Glomerular endothelial cell (primary cell): Measurements from ENCODE around the gene LINGO4. TPM values are rescaled to one million over a fixed set of nuclear protein-coding genes. Genes with fewer than 3 reads are reported as not detected.

Source experiments
- DNase-seq: peaks from one replicate; pipeline ENCODE4 v3.0.0-alpha.2; 2011; ENCODE audit warnings: low read depth, low spot score; ENCODE audit errors: extremely low read depth
- total RNA-seq: library from RNA; depleted of rRNA; stranded (reverse); fragments of >200 nt; gene quantifications from 2 replicates; pipeline ENCODE4 v1.2.3, GENCODE V29; 2015

The LINGO4 gene
- not detected in 2 replicates for total RNA-seq

DNA sequence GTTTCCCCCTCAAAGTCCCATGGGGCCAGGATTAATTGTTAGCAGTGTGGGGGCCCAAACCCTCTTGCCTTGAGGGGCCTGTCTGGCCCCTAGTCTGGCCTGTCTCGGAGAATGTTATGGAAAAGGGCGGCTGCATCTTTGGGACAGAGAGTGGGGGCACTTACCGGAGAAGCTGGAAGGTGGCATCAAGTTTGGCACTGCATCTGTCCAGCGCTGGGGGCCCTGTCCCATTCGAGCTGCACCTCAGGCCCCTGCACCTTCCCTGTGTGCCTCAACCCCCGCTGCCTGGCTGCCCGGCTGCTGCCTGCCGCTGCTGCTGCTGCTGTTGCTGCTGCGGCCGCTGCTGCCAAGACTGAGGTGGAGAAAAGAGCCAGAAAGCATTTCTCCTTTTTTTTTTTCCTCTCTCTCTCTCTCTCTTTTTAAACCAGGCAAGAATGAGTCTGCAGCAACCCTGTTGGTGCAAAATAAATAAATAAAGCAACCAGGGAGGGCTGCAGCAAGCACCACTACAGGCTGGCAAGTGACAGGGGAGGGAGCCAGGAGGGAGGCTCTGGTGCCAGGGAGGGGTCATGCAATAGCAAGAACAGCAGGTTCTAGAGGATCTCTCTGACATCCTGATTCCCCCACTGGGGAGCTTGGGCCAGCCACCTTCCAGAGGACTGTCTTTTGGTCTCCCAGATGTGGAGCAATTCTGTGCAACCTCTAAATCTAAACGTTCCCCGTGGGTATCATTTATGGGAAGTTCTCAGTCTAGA, at the start of gene LINGO4:
Gene LINGO4 (minus strand): TSS at position 354 of the 755 bp plus-strand sequence. CDS start 2,715 bp downstream, outside the sequence.
- no peak for DNase-seq

DNA sequence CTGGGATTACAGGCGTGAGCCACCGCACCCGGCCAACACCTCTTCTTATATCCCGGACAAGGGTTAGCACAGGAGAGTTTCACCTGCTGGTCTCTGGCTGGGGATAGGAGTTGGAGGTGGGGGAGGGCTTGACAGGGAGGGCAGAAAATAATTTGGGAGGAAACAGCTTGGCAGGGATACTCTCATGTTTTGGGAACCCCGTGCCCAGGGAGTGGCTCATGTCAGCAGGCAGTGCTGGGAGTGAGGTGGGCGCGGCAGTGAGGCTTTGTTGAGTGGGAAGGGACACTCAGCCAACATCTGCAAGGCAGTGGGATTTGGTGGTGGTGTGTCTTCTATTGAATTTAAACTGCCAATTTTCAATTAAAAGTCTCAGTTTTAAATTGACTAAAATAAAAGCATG, 49.4 kb upstream of the LINGO4 start:
- DNase-seq, result no peak

GRCh38 chr1:151853411-151853943, 48.3 kb upstream of the LINGO4 start, which contains the start of gene THEM5:
TSS of gene THEM5 (minus strand) at chr1:151853712. CDS start at chr1:151853565, 147 bp downstream.
- no peak for DNase-seq

DNA sequence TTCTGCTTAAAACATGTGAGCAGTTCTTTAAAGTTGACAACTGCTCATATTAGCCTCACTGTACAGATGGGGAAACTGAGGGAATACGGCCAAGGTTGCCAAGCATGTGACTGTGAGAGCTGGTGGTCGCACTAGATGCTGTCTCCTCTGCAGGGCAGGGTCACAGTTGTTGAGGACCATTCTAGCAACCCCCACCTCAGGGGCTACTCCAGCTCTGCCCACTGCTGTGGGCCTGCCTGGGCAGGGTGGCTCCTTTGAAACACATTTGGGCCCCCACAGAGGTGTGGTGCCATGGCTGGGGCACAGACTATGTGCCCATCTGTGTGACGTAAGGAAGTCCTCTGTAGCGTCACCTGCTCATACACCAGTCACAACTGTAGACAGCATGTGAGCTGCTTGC, 47.5 kb upstream of the LINGO4 start:
- DNase-seq, result no peak

GRCh38 chr1:151851886-151852285, 46.7 kb upstream of the LINGO4 start:
- no peak for DNase-seq

DNA sequence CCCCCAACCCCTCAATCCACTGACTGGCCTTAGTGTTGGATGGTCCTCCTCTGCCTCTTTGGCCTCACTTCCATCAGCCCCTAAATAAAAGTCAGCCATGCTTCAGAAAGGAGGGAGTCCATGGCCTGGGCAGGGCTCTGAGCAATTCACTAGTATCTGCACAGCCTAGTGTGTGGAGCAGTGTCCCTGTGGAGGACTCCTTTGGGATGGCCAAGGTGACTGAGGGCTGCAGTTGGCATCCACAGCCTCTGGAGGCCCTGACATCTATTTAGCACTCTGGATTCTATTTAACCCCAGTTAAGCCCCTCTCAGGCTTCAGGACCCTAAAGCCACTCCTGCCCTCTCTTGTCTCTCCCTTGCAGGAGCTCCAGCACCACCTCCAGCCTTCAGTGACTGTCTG, 44.7 kb upstream of the LINGO4 start:
- no peak for DNase-seq

DNA sequence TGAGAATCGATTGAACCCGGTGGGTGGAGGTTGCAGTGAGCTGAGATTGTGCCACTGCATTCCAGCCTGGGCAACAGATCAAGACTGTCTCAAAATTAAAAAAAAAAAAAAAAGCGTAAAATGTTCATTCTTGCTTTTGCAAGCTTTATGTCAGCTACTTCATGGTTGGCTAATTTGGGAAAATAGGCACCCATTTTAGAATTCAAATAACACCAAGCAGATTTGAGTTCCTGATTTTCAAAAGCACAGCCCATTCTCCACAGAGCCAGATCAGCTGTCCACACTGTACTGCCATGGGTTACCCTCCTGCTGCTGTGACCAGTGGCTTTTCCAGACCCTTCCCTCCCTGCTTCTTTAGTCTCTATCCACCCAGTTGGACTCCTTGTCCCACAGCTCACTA, 43.9 kb upstream of the LINGO4 start:
- no peak for DNase-seq

GRCh38 chr1:151847867-151848596, 42.8 kb upstream of the LINGO4 start:
- DNase-seq, result no peak

GRCh38 chr1:151846686-151847237, 41.5 kb upstream of the LINGO4 start:
- DNase-seq, result no peak

GRCh38 chr1:151846062-151846568, 40.9 kb upstream of the LINGO4 start:
- no peak for DNase-seq

GRCh38 chr1:151843398-151843797, 38.2 kb upstream of the LINGO4 start:
- no peak for DNase-seq

DNA sequence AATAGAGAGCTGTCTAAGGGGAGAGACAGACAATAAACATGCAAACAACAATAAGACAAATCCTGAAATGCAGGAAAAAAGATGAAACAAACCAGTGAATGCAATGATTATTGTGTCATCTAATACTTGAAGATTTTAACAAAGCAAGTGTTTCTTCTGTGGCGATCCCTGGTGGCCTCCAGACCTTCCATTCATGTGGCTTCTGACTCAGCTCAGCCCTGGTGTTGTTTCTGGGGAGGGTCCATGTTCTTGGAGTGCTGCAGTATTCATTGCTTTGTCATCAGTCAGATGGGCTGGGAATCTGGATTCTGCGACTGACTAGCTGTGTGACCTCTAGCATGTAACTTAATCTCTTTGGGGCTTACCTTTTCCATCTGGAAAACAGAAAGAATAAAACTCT, 35.9 kb upstream of the LINGO4 start:
- DNase-seq, result no peak

- no peak for DNase-seq
These were observed 35.2 kb upstream of the LINGO4 start for GRCh38 chr1:151840421-151840820.

DNA sequence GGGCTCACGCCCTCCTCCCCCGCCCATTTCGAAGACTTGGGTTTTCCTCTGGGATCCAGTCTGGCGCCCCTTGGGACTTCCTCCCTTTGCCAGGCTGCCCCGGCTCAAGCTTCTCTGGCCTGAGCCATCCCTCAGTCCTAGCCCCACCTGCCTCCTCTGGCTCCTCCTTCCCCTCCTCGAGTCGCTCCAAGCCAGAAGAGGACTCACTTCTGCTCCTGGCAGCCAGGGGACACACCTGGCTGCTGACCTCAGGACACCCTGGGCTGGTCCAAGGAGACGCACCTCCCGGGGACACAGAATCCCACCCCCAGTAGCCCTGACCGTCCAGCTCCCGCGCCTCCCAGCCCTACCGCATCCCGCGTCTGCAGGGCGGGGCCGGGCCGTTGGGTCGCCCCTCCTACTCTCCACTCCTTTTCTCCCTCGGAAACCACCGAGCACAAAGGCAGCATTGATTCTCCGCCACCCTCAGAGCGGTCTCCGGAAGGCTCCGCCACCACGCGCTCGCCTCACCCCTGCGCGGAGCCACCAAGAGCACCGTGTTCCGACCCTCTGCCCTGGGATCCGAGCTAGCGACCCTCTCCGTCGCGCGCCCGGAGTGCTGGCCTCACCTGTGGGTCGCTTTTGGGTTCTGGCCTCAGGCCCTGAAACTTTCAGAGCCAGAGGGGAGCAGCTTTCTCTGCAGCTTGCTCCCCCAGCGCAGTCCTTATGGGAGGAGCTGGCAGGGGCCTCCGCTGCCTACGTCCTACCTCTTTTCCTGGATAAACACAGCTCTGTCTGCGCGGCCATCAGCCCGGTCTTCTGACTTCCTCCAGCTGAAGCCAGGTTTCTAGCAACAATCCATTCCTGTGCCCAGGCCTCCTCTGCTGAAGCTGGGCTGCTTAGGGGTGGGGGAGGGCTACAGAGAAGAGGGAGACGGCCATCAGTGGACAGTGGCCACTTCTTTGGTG, 34.5 kb upstream of the LINGO4 start, which contains the start of gene C2CD4D:
Gene C2CD4D (minus strand): TSS at position 364 of the 947 bp plus-strand sequence. CDS start 831 bp downstream, outside the sequence.
- no peak for DNase-seq

DNA sequence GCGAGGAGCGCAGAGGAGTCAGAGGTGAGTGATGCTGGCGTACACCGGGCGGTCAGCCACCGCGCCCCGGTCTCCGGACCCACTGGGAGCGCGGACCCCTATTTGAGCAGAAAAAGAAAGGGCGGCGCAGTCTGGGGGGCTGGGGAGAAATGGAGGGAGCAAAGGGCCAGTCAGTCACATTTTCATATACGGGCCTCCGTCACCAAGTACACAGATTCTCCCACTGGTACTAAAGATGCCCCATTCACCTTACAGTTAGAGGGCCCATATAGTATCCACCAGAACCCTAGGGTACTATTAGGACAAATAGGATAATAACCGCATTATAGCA, 33.8 kb upstream of the LINGO4 start:
- DNase-seq, result no peak

DNA sequence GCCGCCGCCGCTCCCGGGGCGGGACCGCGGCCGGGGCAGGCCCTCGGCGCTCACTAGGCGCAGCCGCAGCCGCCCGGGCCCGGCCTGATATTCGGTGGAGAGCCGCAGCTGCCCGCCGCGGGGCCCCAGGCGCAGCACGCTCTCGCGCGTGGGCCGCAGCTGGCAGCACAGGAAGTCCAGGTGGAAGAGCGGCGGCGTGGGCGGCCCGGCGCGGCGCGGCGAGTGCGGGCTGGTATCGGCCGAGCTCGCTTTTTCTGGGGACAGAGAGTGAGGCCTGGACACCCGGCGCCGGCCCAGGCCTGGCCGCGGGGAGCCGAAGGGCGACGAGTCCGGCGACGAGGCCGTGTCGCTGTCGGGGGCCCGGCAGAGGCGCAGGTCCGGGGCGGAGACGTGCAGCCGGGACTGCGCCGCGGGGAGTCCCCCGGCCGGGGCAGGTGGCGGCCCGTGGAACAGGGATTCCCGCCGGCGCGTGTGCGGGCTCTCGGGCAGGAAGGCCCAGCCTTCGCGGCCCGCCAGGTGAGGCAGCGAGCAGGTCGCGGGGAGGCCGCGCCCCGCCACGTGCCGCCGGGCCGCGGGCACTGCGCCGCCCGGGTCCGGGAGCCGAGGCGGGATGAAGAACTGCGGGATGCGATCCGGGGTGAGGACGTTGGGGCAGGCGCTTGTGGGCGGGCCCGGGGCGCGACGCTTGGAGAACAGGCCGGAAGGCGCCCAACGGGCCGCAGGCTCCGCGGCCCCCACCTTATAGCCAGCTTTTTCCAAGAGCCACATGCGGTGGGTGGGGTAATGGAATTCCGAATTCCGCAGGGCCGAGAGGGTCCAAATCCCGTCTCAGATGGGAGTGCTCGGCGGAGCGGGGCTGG, 33.2 kb upstream of the LINGO4 start:
- DNase-seq, result no peak

DNA sequence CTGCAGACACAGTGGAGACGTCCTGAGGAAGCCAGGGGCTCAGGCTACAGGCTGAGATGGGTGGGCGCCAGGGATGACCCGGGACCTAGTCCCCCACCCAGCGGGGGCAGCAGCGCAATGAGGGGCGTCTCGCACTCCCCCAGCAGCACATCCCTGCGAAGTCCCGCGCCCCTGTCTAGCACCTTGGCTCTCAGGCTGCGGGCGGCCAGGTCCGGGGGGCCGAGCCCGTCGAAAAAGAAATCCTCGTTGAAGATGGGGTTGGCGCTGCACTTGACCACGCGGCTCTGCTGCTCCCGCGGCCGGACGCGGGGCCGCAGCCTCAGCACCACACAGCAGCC, 32.6 kb upstream of the LINGO4 start:
- no peak for DNase-seq

- no peak for DNase-seq
These were observed 32.0 kb upstream of the LINGO4 start for GRCh38 chr1:151837197-151837596.

DNA sequence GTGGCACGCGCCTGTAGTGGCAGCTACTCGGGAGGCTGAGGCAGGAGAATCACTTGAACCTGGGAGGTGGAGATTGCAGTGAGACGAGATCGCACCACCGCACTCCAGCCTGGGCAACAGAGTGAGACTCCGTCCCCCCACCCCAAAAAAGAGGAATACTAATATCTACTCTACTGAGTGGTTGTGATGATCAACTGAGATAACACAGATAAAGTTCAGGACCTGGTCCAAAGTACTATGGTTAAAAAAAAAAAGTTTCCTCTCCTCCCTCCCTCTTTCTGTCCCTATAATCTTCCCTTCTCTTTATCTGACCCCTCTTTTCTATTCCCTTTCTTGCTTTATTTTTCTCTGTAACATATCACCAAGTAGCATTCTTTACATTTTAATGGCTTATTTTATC, 30.4 kb upstream of the LINGO4 start:
- no peak for DNase-seq
